Measurements from ENCODE around the gene TRIB2. TPM values are rescaled to one million over a fixed set of nuclear protein-coding genes. Genes with fewer than 3 reads are reported as not detected.

The TRIB2 gene
- total RNA-seq, 6 experiments from 2014 or later, result 9.1 to 24.4 (median 15.3) TPM

GRCh38 chr2:12737297-12737696 lies 20.6 kb downstream of the TRIB2 start:
- intact Hi-C loops (cut with DNase I), result no loop called here
- Histone ChIP-seq H3K27me3 (no peaks in the 10 kb centered on the region), H3K4me3 (no peak overlapping the region), H3K9me3 (no peaks in the 10 kb centered on the region), H3K4me1 (peaks cover 0 to 22% (median 3%) of the 10 kb centered on the region in 4 donors), H3K36me3 (peaks cover 0 to 9% (median 0%) of the 10 kb centered on the region in 4 donors), H3K27ac (peak overlapping the region in 2 of 3 donors; percentile 0 to 8)
- ATAC-seq (no peak), DNase-seq (no peak)
- WGBS (ENCODE audit: insufficient coverage, low coverage, low lambda C conversion rate, missing lambda C conversion rate), result 65% methylated on average over 9 of the region's 9 CpGs
- TF ChIP-seq CTCF (IDR thresholded peaks at IDR 0.05) (no peak), POLR2A (IDR thresholded peaks at IDR 0.05) (no peak)

GRCh38 chr2:12737738-12738485 lies 21.2 kb downstream of the TRIB2 start:
- intact Hi-C loops (cut with DNase I), result no loop called here
- DNase-seq (no peak), ATAC-seq (peak in 3 of 4 donors; percentile 7 to 43 (median 24))
- Histone ChIP-seq H3K27me3 (no peaks in the 10 kb centered on the region), H3K4me3 (no peak overlapping the region), H3K4me1 (peaks cover 0 to 16% (median 3%) of the 10 kb centered on the region in 4 donors), H3K36me3 (peaks cover 0 to 9% (median 0%) of the 10 kb centered on the region in 4 donors), H3K9me3 (no peaks in the 10 kb centered on the region), H3K27ac (peak overlapping the region; percentile 8 to 26 (median 25))
- TF ChIP-seq POLR2A (IDR thresholded peaks at IDR 0.05) (no peak), CTCF (IDR thresholded peaks at IDR 0.05) (no peak)
- WGBS (ENCODE audit: insufficient coverage, low coverage, low lambda C conversion rate, missing lambda C conversion rate), result 60% methylated on average over 11 of the region's 11 CpGs

- intact Hi-C loops (cut with DNase I), result no loop called here
Observed at GRCh38 chr2:12739721-12740254, 23.1 kb downstream of the TRIB2 start.

GRCh38 chr2:12741380-12741779 lies 24.6 kb downstream of the TRIB2 start:
- Histone ChIP-seq H3K27ac (no peak overlapping the region), H3K4me3 (no peak overlapping the region), H3K9me3 (no peaks in the 10 kb centered on the region), H3K36me3 (peaks cover 0 to 9% (median 0%) of the 10 kb centered on the region in 4 donors), H3K4me1 (no peaks in the 10 kb centered on the region), H3K27me3 (no peaks in the 10 kb centered on the region)
- no peak for ATAC-seq
- no peak for DNase-seq
- intact Hi-C loops (cut with DNase I), result no loop called here
- TF ChIP-seq CTCF (IDR thresholded peaks at IDR 0.05) (no peak), POLR2A (IDR thresholded peaks at IDR 0.05) (no peak)
- 51% methylated on average over 3 of the region's 3 CpGs for WGBS (ENCODE audit: insufficient coverage, low coverage, low lambda C conversion rate, missing lambda C conversion rate)

More at GRCh38 chr2:12739721-12740254, 23.1 kb downstream of the TRIB2 start:
- Histone ChIP-seq H3K4me3 (no peak overlapping the region), H3K36me3 (peaks cover 0 to 9% (median 0%) of the 10 kb centered on the region in 4 donors), H3K4me1 (no peaks in the 10 kb centered on the region), H3K9me3 (no peaks in the 10 kb centered on the region), H3K27ac (no peak overlapping the region), H3K27me3 (no peaks in the 10 kb centered on the region)
- no peak for DNase-seq
- WGBS (ENCODE audit: insufficient coverage, low coverage, low lambda C conversion rate, missing lambda C conversion rate), result 98% methylated on average over 5 of the region's 9 CpGs
- no peak for ATAC-seq
- TF ChIP-seq CTCF (IDR thresholded peaks at IDR 0.05) (no peak), POLR2A (IDR thresholded peaks at IDR 0.05) (no peak)

Data from right lobe of liver (tissue), 6 donors.